Epidermal melanocyte (primary cell): Measurements from ENCODE around the gene GREM1.

Source experiments
- DNase-seq: peaks from one replicate; pipeline ENCODE4 v3.0.0; 2011; ENCODE audit warnings: low spot score; ENCODE audit not compliant: insufficient read length

Gene GREM1

GRCh38 chr15:32717426-32718226 lies at the start of gene GREM1:
TSS of gene GREM1 (plus strand) at chr15:32718004. CDS start at chr15:32730691, 12,687 bp downstream.
- no peak for DNase-seq

- DNase-seq = no peak
Measured at GRCh38 chr15:32668942-32669341, 48.9 kb upstream of the GREM1 start.

- peak; percentile 74 for DNase-seq
Measured at GRCh38 chr15:32669896-32670611, 47.8 kb upstream of the GREM1 start.

GRCh38 chr15:32670623-32671022 lies 47.2 kb upstream of the GREM1 start:
- no peak for DNase-seq

- peak; percentile 64 for DNase-seq
Measured at GRCh38 chr15:32671339-32672325, 46.2 kb upstream of the GREM1 start.

- DNase-seq = no peak
Measured at GRCh38 chr15:32674681-32675080, 43.1 kb upstream of the GREM1 start.

- DNase-seq = no peak
Measured at GRCh38 chr15:32675466-32675865, 42.3 kb upstream of the GREM1 start.

- peak; percentile 46 for DNase-seq
Measured at GRCh38 chr15:32676169-32676568, 41.6 kb upstream of the GREM1 start.

GRCh38 chr15:32677238-32677750 lies 40.5 kb upstream of the GREM1 start:
- no peak for DNase-seq

- DNase-seq = no peak
Measured at GRCh38 chr15:32679298-32679690, 38.5 kb upstream of the GREM1 start.

- DNase-seq = peak; percentile 54
Measured at GRCh38 chr15:32682569-32682968, 35.2 kb upstream of the GREM1 start.

GRCh38 chr15:32682977-32683630 lies 34.7 kb upstream of the GREM1 start:
- no peak for DNase-seq

- DNase-seq = no peak
Measured at GRCh38 chr15:32683906-32684584, 33.8 kb upstream of the GREM1 start.

GRCh38 chr15:32685576-32685975 lies 32.2 kb upstream of the GREM1 start:
- no peak for DNase-seq

GRCh38 chr15:32687556-32687955 lies 30.2 kb upstream of the GREM1 start:
- DNase-seq = no peak

- DNase-seq = no peak
Measured at GRCh38 chr15:32688151-32688639, 29.6 kb upstream of the GREM1 start.

GRCh38 chr15:32690941-32691688 lies 26.7 kb upstream of the GREM1 start:
- no peak for DNase-seq

GRCh38 chr15:32691689-32692038 lies 26.1 kb upstream of the GREM1 start:
- no peak for DNase-seq

GRCh38 chr15:32692286-32692685 lies 25.5 kb upstream of the GREM1 start:
- DNase-seq = no peak
